ENCODE measurements around the gene TMEM132A.

TMEM132A gene

DNA sequence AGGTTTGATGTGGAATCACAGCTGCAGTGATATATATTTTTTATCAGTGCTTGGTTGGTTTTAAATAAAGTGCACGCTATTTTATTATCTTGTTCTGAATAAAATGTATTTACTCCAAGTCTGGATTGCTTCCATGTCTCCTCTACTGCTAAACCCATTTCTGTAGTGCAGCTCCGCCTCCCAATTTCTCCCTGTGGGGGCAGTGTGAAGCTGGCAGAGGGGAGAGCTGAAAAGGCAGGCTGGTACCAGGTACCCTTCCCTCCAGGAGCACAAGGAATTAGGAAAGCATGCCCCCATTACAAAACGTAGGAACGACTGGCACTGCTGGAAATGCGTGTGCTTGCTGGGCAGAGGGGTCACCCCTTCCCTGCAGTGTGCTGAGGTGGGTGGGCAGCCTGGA lies 934 bp upstream of the TMEM132A start:
- DNase-seq (ENCODE audit: low read depth in 2 of 2) = no peak

DNA sequence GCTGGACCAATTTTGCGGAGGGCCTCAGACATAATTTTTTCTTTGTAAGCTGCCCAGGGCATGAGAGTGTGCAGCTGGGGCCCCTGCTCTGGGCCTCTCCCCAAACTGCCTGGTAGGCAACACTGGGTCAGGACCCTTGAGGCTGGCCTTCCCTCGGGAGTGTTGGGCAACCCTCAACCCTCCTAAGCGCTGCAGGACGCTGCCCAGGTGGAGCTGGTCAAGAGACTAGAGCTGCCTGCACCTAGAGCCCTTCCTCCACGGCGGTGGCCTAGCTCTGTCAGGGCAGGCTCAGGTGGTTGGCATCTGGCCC lies 505 bp upstream of the TMEM132A start:
- DNase-seq (ENCODE audit: low read depth in 2 of 2) = no peak

DNA sequence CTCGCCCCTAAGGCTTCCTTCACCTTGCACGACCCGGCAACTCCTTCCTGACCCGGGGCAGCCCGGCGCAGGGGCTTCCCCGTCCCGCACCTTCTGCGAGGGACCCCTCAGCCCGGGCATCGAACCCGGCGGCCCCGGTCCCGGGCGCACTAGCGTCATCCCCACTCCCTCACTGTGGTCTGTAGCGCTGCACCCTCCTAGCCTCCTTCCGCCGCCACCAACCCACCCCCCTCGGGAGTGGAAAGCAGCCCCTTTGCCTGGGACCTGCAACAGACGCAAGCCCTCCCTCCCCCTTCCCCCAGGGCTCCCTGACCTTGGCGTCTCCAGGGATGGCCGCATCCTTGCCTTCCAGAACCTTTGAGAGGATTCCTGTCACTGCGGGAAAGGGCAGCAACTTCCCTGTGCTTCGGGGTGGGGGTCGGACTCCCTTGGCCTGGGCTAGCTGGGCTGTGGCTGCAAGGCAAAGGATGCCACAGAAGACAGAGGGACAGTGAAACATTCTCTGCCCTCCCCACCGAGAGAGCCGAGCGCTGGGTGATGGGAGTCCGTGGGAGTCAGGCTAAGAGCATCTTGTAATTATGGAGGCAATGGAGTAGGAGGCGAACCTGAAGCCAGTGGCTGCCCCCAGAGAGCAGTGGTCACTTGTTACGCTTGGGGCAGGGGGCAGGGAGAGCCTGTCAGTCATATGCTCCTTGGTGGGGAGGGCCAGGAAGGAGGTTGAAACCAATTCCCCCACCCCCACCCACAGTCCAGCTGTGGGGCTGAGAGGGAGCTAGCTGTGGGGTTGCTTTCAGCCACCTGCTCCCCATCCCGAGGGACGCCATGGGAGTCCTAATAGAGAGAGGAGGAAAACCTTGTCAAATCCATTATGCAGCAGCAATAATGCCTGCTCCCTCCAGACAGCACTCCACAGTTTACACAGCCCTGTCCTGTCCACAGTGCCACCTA lies 920 bp downstream of the TMEM132A start:
- no peak for DNase-seq (ENCODE audit: low read depth in 2 of 2)

DNA sequence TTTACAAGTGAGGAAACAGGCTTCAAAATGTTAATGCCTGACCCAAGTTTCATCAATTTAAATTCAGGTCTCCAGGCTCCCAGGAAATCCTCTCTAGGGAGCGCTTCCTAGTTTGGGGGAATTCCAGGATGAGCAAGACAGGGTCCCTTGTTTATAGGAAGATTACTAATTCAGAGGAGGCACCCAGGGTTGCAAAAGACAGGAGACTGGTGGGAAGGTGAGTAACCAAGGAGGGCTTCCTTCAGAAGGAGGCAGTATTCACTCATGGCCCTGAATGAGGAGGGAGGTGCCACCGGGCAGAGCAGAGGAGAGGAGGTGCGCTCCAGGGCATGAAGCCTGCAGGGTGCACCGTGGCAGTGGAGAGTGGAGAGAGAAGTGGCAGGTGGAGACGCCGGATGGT lies 1.6 kb downstream of the TMEM132A start:
- no peak for DNase-seq (ENCODE audit: low read depth in 2 of 2)

DNA sequence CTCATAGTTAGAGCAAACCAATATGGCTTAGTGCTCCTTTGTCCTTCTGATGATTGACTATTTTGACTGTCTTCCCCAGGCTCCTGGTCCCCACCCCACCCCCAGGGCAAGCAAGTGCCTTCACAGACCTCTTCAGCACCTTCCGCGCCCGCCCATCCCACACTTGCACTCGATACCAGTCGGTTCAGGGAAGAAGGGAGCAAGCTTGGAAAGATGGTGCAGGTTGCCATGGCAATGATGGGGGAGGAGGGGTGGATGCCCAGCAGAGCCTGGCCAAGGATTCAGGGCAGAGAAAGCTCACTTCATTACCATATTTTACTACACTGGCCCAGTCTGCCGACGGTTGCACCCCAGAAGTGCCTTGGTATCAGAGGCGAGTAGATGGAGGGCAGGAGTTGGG lies 2.2 kb downstream of the TMEM132A start:
- DNase-seq (ENCODE audit: low read depth in 2 of 2) = no peak

DNA sequence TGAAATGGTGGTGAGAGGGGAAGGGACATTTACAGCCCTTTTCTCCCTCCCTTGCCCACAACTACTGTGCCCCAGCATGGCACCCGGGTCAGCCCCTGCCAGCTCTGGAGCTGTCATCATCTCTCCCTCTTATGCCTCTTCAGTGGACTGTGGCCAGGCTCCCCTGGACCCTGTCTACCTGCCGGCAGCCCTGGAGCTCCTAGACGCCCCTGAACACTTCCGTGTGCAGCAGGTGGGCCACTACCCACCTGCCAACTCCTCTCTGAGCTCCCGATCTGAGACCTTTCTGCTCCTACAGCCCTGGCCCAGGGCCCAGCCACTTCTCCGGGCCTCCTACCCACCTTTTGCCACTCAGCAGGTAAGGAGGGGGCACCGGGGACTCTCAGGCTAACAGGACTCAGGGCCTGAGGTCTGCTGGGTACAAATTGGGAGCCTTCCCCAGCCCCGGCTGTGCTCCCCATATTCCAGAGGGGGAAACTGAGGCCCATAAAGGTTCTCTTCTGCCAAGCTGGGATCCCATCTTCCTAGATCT lies 2.9 kb downstream of the TMEM132A start:
- no peak for DNase-seq (ENCODE audit: low read depth in 2 of 2)

DNA sequence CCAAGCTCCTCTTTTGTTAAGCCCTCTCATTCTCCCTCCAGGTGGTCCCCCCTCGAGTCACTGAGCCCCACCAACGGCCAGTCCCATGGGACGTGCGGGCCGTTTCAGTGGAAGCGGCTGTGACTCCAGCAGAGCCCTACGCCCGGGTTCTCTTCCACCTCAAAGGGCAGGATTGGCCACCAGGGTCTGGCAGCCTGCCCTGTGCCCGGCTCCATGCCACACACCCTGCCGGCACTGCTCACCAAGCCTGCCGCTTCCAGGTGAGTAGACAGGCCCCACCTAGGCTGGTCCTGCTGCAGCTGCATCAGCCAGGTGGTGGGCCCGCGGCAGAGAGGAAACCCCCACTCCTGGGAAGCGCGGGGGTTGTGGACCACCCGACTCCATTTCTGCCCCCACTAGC lies 3.3 kb downstream of the TMEM132A start:
- DNase-seq (ENCODE audit: low read depth in 2 of 2) = no peak

DNA sequence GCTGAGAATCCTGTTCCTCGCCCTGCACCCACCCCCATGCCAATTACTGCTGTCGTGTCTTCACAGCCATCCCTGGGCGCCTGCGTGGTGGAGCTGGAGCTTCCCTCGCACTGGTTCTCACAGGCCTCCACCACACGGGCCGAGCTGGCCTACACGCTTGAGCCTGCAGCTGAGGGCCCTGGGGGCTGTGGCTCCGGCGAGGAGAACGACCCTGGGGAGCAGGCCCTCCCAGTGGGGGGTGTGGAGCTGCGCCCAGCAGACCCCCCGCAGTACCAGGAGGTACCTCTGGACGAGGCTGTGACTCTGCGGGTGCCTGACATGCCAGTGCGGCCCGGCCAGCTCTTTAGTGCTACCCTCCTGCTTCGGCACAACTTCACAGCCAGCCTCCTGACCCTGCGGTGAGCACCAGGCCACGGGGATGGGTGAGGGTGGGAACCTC lies 4.3 kb downstream of the TMEM132A start:
- DNase-seq (ENCODE audit: low read depth in 2 of 2) = no peak

DNA sequence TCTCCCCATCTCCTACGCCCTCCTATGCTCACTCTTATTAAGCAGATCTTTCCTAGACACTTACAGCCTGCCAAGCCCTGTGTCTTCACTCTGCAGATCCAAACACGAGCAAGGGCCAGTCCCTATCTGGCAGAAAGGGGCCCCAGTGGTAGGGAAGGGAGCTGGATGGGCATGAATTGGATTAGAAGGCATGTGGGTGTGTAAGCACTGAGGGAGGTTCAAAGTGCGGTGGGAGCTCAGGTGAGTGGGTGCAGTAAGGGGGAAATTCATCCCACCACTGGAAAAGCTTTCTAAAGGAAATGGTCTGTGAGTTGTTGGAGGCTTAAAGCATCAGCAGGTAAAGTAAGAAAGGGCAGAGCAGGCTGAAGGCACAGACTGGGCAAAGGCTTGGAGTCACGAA lies 5.5 kb downstream of the TMEM132A start:
- no peak for DNase-seq (ENCODE audit: low read depth in 2 of 2)

DNA sequence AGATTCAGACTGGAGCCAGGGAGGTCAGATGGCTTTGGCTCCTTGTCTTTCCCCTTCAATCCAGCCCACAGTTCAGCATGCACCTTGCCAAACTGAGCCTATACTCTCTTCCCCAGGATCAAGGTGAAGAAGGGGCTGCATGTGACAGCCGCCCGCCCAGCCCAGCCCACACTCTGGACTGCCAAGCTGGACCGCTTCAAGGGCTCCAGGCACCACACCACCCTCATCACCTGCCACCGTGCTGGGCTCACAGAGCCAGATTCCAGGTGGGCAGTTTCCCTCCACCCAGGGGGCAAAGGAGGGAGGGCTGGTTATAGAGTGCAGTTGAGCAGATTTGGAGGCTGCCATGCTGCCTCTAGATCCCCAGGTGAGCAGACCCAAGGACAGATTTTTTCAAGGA lies 6.1 kb downstream of the TMEM132A start:
- no peak for DNase-seq (ENCODE audit: low read depth in 2 of 2)

DNA sequence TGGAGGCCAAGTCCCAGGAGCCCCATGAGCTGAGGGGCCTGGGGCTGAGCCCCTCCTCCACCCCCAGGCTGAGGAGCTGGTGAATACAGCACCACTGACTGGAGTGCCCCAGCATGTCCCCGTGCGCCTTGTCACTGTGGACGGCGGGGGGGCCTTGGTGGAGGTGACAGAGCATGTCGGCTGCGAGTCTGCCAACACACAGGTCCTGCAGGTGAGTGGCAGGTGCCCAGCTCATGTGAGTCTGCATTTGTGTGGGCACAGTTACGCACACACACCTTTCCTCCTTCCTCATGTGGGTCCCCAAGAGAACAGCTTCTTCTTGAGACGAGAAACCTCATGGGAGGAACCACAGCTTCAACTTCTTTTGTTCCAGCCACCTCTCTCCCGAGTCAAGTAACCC lies 7.7 kb downstream of the TMEM132A start:
- DNase-seq (ENCODE audit: low read depth in 2 of 2) = no peak

DNA sequence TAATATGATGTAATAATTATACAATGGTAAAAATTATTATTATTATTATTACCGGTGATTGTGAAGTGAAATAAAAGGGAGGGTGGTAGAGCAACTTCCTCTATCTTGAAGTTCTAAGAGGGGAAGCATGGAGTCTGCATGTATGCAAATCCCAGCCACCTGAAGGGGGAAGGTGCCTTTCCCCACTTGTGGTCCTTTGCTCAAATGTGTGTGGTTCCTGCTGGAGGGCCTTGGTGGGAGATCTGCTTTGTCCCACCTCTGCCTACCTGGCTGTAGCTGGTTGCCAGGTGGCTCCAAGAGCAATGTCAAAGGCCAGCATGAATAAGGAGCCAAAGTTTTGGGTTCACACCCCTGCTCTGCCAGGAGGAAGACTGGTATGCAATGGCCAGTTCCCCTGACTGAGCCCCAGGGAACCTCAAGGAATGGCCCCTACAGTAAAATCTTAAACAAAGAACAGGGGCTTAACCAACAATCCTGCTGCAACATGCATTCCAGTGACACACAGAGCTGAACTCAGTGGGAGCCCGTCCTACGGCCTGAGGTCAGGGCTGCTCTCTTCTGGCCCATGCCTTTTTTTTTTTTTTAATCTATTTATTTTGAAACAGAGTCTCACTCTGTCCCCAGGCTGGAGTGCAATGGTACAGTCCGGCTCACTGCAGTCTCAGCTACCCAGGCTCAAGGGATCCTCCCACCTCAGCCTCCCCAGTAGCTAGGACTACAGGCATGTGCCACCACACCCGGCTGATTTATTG lies 8.5 kb downstream of the TMEM132A start:
- DNase-seq (ENCODE audit: low read depth in 2 of 2) = no peak

DNA sequence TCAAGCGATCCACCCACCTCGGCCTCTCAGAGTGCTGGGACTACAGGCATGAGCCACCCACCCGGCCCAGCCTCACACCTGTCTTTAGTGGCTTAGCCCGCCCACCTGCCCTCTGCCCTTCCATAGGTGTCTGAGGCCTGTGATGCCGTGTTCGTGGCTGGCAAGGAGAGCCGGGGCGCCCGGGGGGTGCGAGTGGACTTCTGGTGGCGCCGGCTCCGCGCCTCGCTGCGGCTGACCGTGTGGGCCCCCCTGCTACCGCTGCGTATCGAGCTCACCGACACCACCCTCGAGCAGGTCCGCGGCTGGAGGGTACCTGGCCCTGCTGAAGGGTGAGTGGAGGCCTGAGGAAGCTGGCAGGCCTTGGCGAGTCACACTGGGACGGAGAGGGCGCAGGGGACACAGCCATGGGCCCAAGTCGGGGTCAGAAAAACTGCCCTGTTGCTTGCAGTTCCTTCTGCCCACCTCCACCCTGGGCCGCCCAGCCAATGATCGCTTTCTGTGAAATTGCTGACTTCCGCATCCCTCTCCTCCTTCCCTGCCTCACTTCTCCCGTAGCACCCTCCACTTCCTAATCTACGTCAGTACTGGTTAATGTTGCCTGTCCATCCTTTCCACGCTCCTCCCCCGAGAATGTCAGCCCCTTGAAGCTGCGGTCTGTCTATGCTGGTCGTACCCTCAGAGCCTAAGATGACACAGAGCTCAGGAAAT lies 9.3 kb downstream of the TMEM132A start:
- no peak for DNase-seq (ENCODE audit: low read depth in 2 of 2)

DNA sequence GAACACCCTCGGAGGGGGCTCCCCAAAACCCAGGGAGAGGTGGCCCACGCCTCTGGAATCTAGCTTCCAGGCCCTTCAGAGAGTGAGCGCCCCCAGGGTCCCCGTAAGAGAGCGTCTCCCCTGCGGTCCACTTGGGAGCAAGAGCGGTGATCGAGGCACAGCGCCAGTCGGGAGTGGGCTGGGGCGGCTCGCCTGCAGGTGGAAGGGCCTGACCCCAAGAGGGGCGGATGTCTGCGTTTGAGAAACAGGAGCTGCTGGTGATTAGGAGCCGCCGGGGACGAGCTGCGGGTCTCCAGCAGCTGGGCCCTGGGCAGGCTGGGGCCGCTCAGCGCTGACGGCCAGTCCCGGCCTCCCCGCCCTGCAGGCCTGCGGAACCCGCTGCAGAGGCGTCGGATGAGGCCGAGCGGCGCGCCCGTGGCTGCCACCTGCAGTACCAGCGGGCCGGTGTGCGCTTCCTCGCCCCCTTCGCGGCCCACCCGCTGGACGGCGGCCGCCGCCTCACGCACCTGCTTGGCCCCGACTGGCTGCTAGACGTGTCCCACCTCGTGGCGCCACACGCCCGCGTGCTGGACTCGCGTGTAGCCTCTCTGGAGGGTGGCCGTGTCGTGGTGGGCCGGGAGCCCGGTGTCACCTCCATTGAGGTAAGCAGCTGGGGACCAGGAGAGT lies 10.0 kb downstream of the TMEM132A start:
- no peak for DNase-seq (ENCODE audit: low read depth in 2 of 2)

DNA sequence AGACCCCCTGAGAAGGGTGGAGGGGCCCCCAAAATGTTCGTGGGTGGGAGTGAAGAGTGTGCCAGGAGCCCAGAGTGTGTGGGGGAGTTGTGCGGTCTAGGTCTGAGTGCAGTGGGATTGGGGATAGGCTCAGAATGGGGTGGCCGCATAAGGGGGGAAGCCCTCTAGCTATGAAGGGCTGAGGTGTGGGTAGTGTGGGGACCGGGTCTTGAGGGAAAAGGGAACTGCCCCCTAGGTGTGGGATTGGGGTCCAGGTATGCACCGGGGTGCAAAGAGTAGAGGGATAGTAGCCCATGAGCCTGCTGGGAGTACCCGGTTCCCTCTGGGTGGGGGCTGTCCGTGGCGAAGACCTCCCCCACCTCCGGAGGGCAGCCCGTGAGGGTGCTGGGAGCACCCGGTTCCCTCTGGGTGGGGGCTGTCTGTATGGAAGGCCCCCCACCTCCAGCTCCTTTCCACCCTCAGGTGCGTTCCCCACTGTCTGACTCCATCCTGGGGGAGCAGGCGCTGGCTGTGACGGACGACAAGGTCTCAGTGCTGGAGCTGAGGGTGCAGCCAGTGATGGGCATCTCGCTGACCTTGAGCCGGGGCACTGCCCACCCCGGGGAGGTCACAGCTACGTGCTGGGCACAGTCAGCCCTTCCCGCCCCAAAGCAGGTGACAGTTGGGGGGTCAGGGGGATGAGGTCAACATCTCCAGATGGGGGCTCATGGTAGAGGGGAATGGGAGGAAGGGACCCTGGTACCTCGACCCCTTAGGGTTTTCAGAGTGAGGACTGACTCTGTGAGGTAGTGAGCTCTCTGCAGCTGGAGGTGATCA lies 10.7 kb downstream of the TMEM132A start:
- DNase-seq (ENCODE audit: low read depth in 2 of 2) = no peak

DNA sequence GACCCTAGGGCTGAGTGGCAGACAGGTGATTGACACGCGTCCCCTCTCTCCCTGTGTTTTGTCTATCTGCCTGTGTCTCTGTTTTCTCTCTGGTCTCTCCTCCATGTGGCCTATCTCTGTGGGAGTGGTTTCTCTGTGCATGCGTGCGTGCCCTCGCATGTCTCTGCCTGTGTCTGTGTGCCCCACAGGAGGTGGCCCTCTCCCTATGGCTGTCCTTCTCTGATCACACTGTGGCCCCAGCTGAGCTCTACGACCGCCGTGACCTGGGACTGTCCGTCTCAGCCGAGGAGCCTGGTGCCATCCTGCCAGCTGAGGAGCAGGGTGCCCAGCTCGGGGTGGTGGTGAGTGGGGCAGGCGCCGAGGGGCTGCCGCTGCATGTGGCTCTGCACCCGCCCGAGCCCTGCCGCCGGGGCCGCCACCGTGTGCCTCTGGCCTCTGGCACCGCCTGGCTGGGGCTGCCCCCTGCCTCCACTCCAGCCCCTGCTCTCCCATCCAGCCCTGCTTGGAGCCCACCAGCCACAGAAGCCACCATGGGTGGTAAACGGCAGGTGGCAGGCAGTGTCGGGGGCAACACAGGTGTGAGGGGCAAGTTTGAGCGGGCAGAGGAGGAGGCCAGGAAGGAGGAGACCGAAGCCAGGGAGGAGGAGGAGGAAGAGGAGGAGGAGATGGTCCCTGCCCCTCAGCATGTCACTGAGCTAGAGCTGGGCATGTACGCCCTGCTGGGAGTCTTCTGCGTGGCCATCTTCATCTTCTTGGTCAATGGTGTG lies 11.6 kb downstream of the TMEM132A start:
- no peak for DNase-seq (ENCODE audit: low read depth in 2 of 2)

DNA sequence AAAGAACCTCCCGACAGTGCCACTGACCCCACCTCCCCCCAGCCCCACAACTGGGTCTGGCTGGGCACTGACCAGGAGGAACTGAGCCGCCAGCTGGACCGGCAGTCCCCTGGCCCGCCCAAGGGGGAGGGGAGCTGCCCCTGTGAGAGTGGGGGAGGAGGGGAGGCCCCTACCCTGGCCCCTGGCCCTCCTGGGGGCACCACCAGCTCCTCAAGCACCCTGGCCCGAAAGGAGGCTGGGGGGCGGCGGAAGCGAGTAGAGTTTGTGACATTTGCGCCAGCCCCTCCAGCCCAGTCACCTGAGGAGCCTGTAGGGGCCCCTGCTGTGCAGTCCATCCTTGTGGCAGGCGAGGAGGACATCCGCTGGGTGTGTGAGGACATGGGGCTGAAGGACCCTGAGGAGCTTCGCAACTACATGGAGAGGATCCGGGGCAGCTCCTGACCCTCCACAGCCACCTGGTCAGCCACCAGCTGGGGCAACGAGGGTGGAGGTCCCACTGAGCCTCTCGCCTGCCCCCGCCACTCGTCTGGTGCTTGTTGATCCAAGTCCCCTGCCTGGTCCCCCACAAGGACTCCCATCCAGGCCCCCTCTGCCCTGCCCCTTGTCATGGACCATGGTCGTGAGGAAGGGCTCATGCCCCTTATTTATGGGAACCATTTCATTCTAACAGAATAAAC lies 12.3 kb downstream of the TMEM132A start:
- DNase-seq (ENCODE audit: low read depth in 2 of 2) = no peak

DNA sequence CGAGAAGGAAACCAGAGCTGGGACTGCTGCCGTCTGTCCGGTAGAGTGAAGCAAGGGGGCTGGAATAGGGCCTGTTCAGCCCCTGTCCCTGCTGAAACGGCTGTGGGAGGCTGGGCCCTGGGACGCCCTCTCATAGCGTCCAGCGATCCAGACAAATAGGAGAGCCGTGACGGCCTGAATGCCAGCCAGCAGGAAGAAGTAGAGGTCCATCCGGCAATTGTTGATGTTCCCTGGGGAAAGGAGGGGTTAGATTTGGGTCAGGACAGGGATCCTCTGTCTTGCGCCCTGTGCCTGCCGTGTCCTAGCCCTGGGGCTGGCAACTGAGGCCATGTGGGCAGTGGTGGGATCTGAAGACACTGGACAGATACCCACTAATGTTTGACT lies 12.9 kb downstream of the TMEM132A start:
- DNase-seq (ENCODE audit: low read depth in 2 of 2) = no peak

DNA sequence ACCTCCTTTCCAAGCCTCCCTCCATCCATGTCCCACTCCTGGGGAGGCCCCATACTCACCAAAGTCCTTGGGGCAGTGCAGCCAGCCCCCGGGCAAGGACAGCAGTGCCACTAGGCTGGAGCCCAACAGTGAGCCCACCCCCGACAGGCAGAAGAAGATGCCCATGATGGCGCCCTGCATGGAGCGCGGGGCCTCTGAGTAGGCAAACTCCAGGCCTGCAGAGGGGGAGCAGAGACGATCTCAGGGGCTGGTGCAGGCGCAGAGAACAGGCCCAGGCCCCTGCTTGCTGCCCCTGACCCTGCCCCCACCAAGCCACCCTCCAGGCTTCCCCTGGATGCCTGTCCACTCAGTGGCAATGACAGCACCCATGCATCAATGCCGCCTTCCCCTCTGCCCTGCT lies 13.6 kb downstream of the TMEM132A start:
- no peak for DNase-seq (ENCODE audit: low read depth in 2 of 2)

DNA sequence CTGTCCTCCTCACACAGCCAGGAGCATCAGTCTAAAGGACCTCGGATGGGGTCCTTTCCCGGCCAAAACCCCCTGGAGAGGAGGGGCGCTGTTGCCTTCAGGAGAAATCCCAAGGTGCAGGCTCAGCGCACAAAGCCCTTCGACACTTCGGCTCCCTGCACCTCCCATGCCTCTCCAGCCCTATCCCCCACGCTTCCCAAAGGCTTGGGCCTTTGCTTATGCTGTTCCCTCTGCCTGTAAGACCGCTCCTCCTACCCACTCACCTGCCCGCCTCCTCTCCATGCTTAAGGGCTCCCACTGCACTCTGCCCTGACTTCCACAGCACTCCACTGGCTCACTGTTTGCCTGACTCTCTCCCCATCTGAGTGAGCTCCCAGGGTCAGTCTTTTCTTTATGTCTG lies 14.2 kb downstream of the TMEM132A start:
- DNase-seq (ENCODE audit: low read depth in 2 of 2) = no peak
